Left ventricle myocardium inferior (tissue), 1 donor: ENCODE results near the gene NOL9. TPM values are rescaled to one million over a fixed set of nuclear protein-coding genes. Genes with fewer than 3 reads are reported as not detected.

Experiments used
- DNase-seq: peaks from one replicate; pipeline ENCODE4 v3.0.0-alpha.2; 2020
- H3K27ac ChIP-seq: fragments of 200-600 bp; replicated peaks from 2 replicates; pipeline ENCODE4 v1.8.0; 2021
- H3K27me3 ChIP-seq: fragments of 200-600 bp; 2 replicates; pipeline ENCODE4 v1.8.0; 2021; ENCODE audit warnings: low read depth
- H3K36me3 ChIP-seq: fragments of 200-600 bp; 2 replicates; pipeline ENCODE4 v1.8.0; 2021
- H3K4me1 ChIP-seq: fragments of 200-600 bp; 2 replicates; pipeline ENCODE4 v1.8.0; 2021
- H3K4me3 ChIP-seq: fragments of 200-600 bp; 2 replicates; pipeline ENCODE4 v1.8.0; 2021; ENCODE audit warnings: mild to moderate bottlenecking, moderate library complexity
- H3K9me3 ChIP-seq: fragments of 200-600 bp; replicated peaks from 2 replicates; pipeline ENCODE4 v1.8.0; 2021
- CTCF ChIP-seq: fragments of 200-600 bp; IDR thresholded peaks from 2 replicates; pipeline ENCODE4 v1.8.0; 2021; ENCODE audit warnings: antibody characterized with exemption, mild to moderate bottlenecking, borderline replicate concordance
- intact Hi-C: fragments of 100-400 bp; cut with micrococcal nuclease; formaldehyde crosslinking; loops from one replicate; pipeline ENCODE4 v1.11.0; 2022
- total RNA-seq: library from RNA; stranded (reverse); fragmentation: NEBNext Ultra II Directional; extraction: Animal tissue kit (Norgen Biotek cat#: 25700); gene quantifications from one replicate; pipeline ENCODE4 v1.2.1, GENCODE V29; 2021
- donor health status: DM: no; HTN: yes; CAD: no; lungs with severe emphysema.

The NOL9 gene
- total RNA-seq, 1 donor from 2014 or later: 13.4 TPM

GRCh38 chr1:6498576-6499111 lies 55.7 kb downstream of the NOL9 start:
- Histone ChIP-seq H3K4me1 (peaks cover 89% of the 10 kb centered on the region), H3K27me3 (no peaks in the 10 kb centered on the region), H3K4me3 (no peak overlapping the region), H3K9me3 (no peaks in the 10 kb centered on the region), H3K27ac (peak overlapping the region; percentile 79), H3K36me3 (no peaks in the 10 kb centered on the region)
- no peak for TF ChIP-seq CTCF
- no peak for DNase-seq
- intact Hi-C loops: no loop called here

GRCh38 chr1:6497867-6498575 lies 56.3 kb downstream of the NOL9 start:
- H3K36me3 ChIP-seq: no peaks in the 10 kb centered on the region
- DNase-seq: no peak
- peak overlapping the region; percentile 79 for H3K4me3 ChIP-seq
- peaks cover 94% of the 10 kb centered on the region for H3K4me1 ChIP-seq
- H3K27me3 ChIP-seq: no peaks in the 10 kb centered on the region
- H3K27ac ChIP-seq: peak overlapping the region; percentile 79
- H3K9me3 ChIP-seq: no peaks in the 10 kb centered on the region
- no peak for TF ChIP-seq CTCF
- intact Hi-C loops: no loop called here

- peak; percentile 68 for DNase-seq
- peak overlapping the region; percentile 79 for H3K27ac ChIP-seq
Measured at GRCh38 chr1:6497215-6497866, 57.0 kb downstream of the NOL9 start.

GRCh38 chr1:6496890-6497214 lies 57.5 kb downstream of the NOL9 start:
- Histone ChIP-seq H3K27me3 (no peaks in the 10 kb centered on the region), H3K36me3 (no peaks in the 10 kb centered on the region), H3K9me3 (no peaks in the 10 kb centered on the region), H3K4me3 (peak overlapping the region; percentile 79), H3K4me1 (peaks cover 94% of the 10 kb centered on the region), H3K27ac (peak overlapping the region; percentile 79)
- DNase-seq: peak; percentile 16
- no peak for TF ChIP-seq CTCF
- intact Hi-C loops: no loop called here

More at GRCh38 chr1:6497215-6497866, 57.0 kb downstream of the NOL9 start:
- Histone ChIP-seq H3K36me3 (no peaks in the 10 kb centered on the region), H3K4me1 (peaks cover 94% of the 10 kb centered on the region), H3K9me3 (no peaks in the 10 kb centered on the region), H3K4me3 (peak overlapping the region; percentile 79), H3K27me3 (no peaks in the 10 kb centered on the region)
- no peak for TF ChIP-seq CTCF
- intact Hi-C loops: no loop called here

- H3K27ac ChIP-seq: peak overlapping the region; percentile 79
- no peaks in the 10 kb centered on the region for H3K36me3 ChIP-seq
- peak overlapping the region; percentile 79 for H3K4me3 ChIP-seq
- H3K4me1 ChIP-seq: peaks cover 94% of the 10 kb centered on the region
- intact Hi-C loops: no loop called here
- peak; percentile 31 for DNase-seq
- no peaks in the 10 kb centered on the region for H3K9me3 ChIP-seq
- no peaks in the 10 kb centered on the region for H3K27me3 ChIP-seq
- TF ChIP-seq CTCF: no peak
Measured at GRCh38 chr1:6496365-6496721, 58.0 kb downstream of the NOL9 start.
